CD8-positive, alpha-beta memory T cell (primary cell): ENCODE measurements around the gene PRCP. TPM values are rescaled to one million over a fixed set of nuclear protein-coding genes. Genes with fewer than 3 reads are reported as not detected.

Experiments
- CTCF ChIA-PET: fragments of 350-600 bp; sonication (Branson Sonifier 250); formaldehyde crosslinking; loops from one replicate; lab custom pipeline; 2021; ENCODE audit warnings: antibody characterized with exemption; lab: Charles Lee
- POLR2A ChIA-PET: fragments of 350-600 bp; sonication (Branson Sonifier 250); formaldehyde crosslinking; loops from one replicate; lab custom pipeline; 2021; ENCODE audit warnings: antibody characterized with exemption; lab: Charles Lee
- DNase-seq, 5 donors: peaks; one replicate each; pipeline versions ENCODE4 v3.0.0 to v3.0.0-alpha.2; 2020 to 2022; ENCODE audit warnings: mixed read lengths in 1 of 5
- H3K27ac ChIP-seq: one replicate; pipeline ENCODE4 v1.7.0; 2013; ENCODE audit warnings: low read depth, mild to moderate bottlenecking, low read length, moderate library complexity
- H3K27me3 ChIP-seq: 2 replicates; pipeline ENCODE4 v1.7.0; 2013; ENCODE audit warnings: low read length, mild to moderate bottlenecking; ENCODE audit not compliant: insufficient read depth, poor library complexity, severe bottlenecking
- H3K36me3 ChIP-seq: 2 replicates; pipeline ENCODE4 v1.7.0; 2013; ENCODE audit warnings: mild to moderate bottlenecking, low read length, moderate library complexity; ENCODE audit not compliant: insufficient read depth
- H3K4me1 ChIP-seq: 2 replicates; pipeline ENCODE4 v1.7.0; 2013; ENCODE audit warnings: mild to moderate bottlenecking, low read length, moderate library complexity; ENCODE audit not compliant: insufficient read depth
- H3K4me3 ChIP-seq: 2 replicates; pipeline ENCODE4 v1.7.0; 2013; ENCODE audit warnings: mild to moderate bottlenecking, low read length
- H3K9me3 ChIP-seq: 2 replicates; pipeline ENCODE4 v1.7.0; 2013; ENCODE audit warnings: mild to moderate bottlenecking, low read length
- H3K27ac Mint-ChIP-seq, 8 donors: one replicate each; pipeline ENCODE4 v1.8.0; 2020 to 2021; ENCODE audit warnings: mixed read lengths in 8 of 8, mild to moderate bottlenecking in 6 of 8, inconsistent platforms in 3 of 8, moderate library complexity in 3 of 8
- H3K27me3 Mint-ChIP-seq, 2 donors: one replicate each; pipeline ENCODE4 v1.8.0; 2020 to 2021; ENCODE audit warnings: mixed read lengths in 2 of 2, mild to moderate bottlenecking in 1 of 2, moderate library complexity in 1 of 2
- H3K36me3 Mint-ChIP-seq, 3 donors: one replicate each; pipeline ENCODE4 v1.8.0; 2020 to 2021; ENCODE audit warnings: mixed read lengths in 3 of 3, inconsistent platforms in 1 of 3, mild to moderate bottlenecking in 1 of 3
- H3K4me1 Mint-ChIP-seq, 3 donors: one replicate each; pipeline ENCODE4 v1.8.0; 2020 to 2021; ENCODE audit warnings: mixed read lengths in 3 of 3, inconsistent platforms in 1 of 3, mild to moderate bottlenecking in 1 of 3
- H3K4me3 Mint-ChIP-seq, 7 donors: one replicate each; pipeline ENCODE4 v1.8.0; 2020 to 2021; ENCODE audit warnings: mixed read lengths in 7 of 7, mild to moderate bottlenecking in 6 of 7, moderate library complexity in 4 of 7, inconsistent platforms in 2 of 7
- H3K9me3 Mint-ChIP-seq, 5 donors: one replicate each; pipeline ENCODE4 v1.8.0; 2020 to 2022; ENCODE audit warnings: mixed read lengths in 5 of 5, mild to moderate bottlenecking in 3 of 5, moderate library complexity in 2 of 5, inconsistent platforms in 1 of 5
- polyA plus RNA-seq: library from polyadenylated mRNA; unstranded; fragments of 300-500 nt; fragmentation: Illumina TruSeq; gene quantifications from one replicate; pipeline ENCODE4 v1.2.3, GENCODE V29; 2021
- total RNA-seq, 2 experiments: library from RNA; stranded (reverse); gene quantifications; one replicate each; pipeline ENCODE4 v1.2.3, GENCODE V29; 2021

The PRCP gene
- total and polyA plus RNA-seq, 3 experiments from 2014 or later, result 26.5 to 37.1 (median 27.1) TPM

DNA sequence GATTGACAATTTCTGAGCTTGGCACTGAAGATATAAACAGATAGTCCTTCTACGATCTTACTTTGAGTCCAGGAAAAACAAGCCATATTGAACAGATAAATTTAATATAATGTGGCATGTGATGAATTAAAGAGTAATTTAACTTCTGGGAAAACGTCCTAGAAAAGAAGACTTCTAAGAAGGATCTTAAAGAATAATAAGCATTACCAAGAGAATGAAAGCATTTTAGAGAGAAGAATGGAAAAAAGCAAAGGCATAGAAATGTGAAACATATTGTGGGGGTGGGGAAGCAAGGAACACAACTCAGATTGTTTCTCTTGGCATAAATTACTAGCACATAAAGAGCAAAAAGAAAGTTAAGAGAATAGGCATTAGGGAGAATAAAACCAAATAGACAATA is 6.7 kb upstream of the PRCP start:
- POLR2A ChIA-PET, result no interaction called here
- Histone ChIP-seq H3K4me3 (no peak overlapping the region), H3K27ac (no peak overlapping the region), H3K27me3 (no peaks in the 10 kb centered on the region), H3K36me3 (no peaks in the 10 kb centered on the region), H3K9me3 (no peaks in the 10 kb centered on the region), H3K4me1 (peaks cover 12% of the 10 kb centered on the region)
- Mint-ChIP-seq H3K9me3 (no peaks in the 10 kb centered on the region), H3K36me3 (peaks cover 1 to 6% (median 1%) of the 10 kb centered on the region in 3 donors), H3K4me1 (peaks cover 26 to 39% (median 31%) of the 10 kb centered on the region in 3 donors), H3K27ac (peak overlapping the region in 1 of 8 donors; percentile 74), H3K27me3 (peaks cover 0 to 2% of the 10 kb centered on the region in 2 donors), H3K4me3 (no peak overlapping the region)
- no peak for DNase-seq
- CTCF ChIA-PET, result interaction anchor here (1.3 to 1.6 kb wide), 2 partner anchors 13 to 343 kb away, joined by 4 to 8 read pairs; no protein-coding TSS in a partner anchor

- Mint-ChIP-seq H3K4me1 (peaks cover 26 to 42% (median 33%) of the 10 kb centered on the region in 3 donors), H3K36me3 (peaks cover 0 to 2% (median 1%) of the 10 kb centered on the region in 3 donors), H3K27ac (peak overlapping the region in 1 of 8 donors; percentile 55), H3K4me3 (peak overlapping the region in 1 of 7 donors; percentile 26), H3K27me3 (peaks cover 0 to 2% of the 10 kb centered on the region in 2 donors), H3K9me3 (no peaks in the 10 kb centered on the region)
- ChIA-PET CTCF (no interaction called here), POLR2A (no interaction called here)
- no peaks in the 10 kb centered on the region for H3K9me3 ChIP-seq
- H3K27me3 ChIP-seq, result no peaks in the 10 kb centered on the region
- H3K4me1 ChIP-seq, result peaks cover 15% of the 10 kb centered on the region
- no peak overlapping the region for H3K4me3 ChIP-seq
- no peak overlapping the region for H3K27ac ChIP-seq
- no peaks in the 10 kb centered on the region for H3K36me3 ChIP-seq
- DNase-seq, result peak in 2 of 5 donors; percentile 35 to 48
These were observed 6.0 kb upstream of the PRCP start for GRCh38 chr11:82906236-82906635.

GRCh38 chr11:82903843-82904586 is 3.8 kb upstream of the PRCP start:
- Mint-ChIP-seq H3K36me3 (peaks cover 0 to 12% (median 1%) of the 10 kb centered on the region in 3 donors), H3K4me1 (peaks cover 42 to 54% (median 51%) of the 10 kb centered on the region in 3 donors), H3K4me3 (peak overlapping the region in 1 of 7 donors; percentile 13), H3K27me3 (peaks cover 0 to 2% of the 10 kb centered on the region in 2 donors), H3K9me3 (no peaks in the 10 kb centered on the region), H3K27ac (no peak overlapping the region)
- Histone ChIP-seq H3K9me3 (no peaks in the 10 kb centered on the region), H3K4me3 (no peak overlapping the region), H3K27me3 (no peaks in the 10 kb centered on the region), H3K27ac (no peak overlapping the region), H3K4me1 (peaks cover 26% of the 10 kb centered on the region), H3K36me3 (no peaks in the 10 kb centered on the region)
- POLR2A ChIA-PET, result interaction anchor here (0.6 to 1.2 kb wide), 2 partner anchors 255 to 289 kb away, joined by 3 read pairs; partner anchors contain the start of gene ANKRD42
- DNase-seq, result no peak
- CTCF ChIA-PET, result interaction anchor here (1.4 to 2.3 kb wide), 2 partner anchors 336 to 346 kb away, joined by 3 to 7 read pairs; no protein-coding TSS in a partner anchor

DNA sequence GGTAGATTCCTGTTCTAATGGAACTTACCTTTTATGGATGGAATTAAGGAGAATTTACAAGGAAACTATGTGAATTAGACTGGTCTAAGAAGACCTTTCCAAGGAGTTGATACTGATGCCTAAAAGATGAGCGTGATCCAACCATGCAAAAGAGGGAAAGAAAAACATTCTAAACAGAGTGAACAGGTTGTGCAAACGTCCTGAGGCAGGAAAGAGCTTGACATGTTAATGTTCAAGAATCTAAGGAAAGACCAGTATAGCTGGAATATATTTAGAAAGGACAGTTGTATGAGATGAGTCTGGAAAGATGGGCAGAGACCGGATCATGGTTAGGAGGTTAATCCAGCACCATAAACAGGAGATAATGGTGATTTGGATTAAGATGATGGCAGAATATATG is 2.6 kb upstream of the PRCP start:
- no peaks in the 10 kb centered on the region for H3K27me3 ChIP-seq
- H3K4me1 Mint-ChIP-seq, result peaks cover 41 to 53% (median 52%) of the 10 kb centered on the region in 3 donors
- POLR2A ChIA-PET, result interaction anchor here (1.2 kb wide), 1 partner anchor 257 kb away, joined by 3 read pairs; no protein-coding TSS in a partner anchor

DNA sequence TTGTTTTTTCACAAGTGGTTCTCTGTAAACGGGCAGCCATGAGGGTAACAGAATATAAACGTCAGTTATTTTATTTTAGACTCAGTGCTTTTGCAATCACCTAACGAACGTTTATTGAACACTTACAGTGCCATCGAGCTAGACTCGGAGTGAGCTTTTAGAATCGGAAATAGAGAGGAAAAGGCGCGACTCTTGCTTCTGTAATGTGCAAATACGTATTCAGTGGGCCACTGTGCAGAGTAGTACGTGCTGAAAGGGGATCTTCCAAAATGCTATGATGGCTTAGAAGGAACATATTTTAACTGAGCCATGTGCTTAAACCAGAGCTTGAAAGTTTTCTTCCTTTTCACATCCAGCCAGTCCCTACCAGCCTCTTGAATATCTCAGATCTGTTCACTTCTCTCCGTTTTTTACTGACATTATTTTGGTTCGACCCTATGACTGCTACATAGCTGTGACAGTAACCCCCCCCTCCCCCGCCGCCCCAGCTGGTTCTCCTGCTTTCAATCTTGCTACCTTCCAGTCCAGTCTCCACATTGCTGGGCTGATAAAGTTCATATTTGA is 1.8 kb upstream of the PRCP start:
- ChIA-PET POLR2A (interaction anchor here (0.6 to 2.9 kb wide), 16 partner anchors 19 to 384 kb away, joined by 3 to 56 read pairs (median 6); partner anchors contain the start of genes ANKRD42, CCDC90B, PCF11 and RAB30), CTCF (interaction anchor here (0.7 to 4.0 kb wide), 18 partner anchors 18 to 390 kb away, joined by 3 to 31 read pairs (median 4); partner anchors contain the start of genes ANKRD42 and PCF11)
- Histone ChIP-seq H3K27me3 (no peaks in the 10 kb centered on the region), H3K4me3 (peak overlapping the region; percentile 90), H3K27ac (peak overlapping the region; percentile 96), H3K4me1 (peaks cover 26% of the 10 kb centered on the region), H3K9me3 (no peaks in the 10 kb centered on the region), H3K36me3 (no peaks in the 10 kb centered on the region)
- H3K27me3 Mint-ChIP-seq, result no peaks in the 10 kb centered on the region
- peak overlapping the region; percentile 89 to 100 (median 97) for H3K4me3 Mint-ChIP-seq
- H3K27ac Mint-ChIP-seq, result peak overlapping the region; percentile 61 to 100 (median 99)
- DNase-seq, result no peak
- peaks cover 0 to 12% (median 0%) of the 10 kb centered on the region in 3 donors for H3K36me3 Mint-ChIP-seq
- H3K9me3 Mint-ChIP-seq, result no peaks in the 10 kb centered on the region
- H3K4me1 Mint-ChIP-seq, result peaks cover 45 to 54% (median 53%) of the 10 kb centered on the region in 3 donors

More for the DNA sequence above, 2.6 kb upstream of the PRCP start:
- H3K9me3 Mint-ChIP-seq, result no peaks in the 10 kb centered on the region
- H3K36me3 Mint-ChIP-seq, result peaks cover 0 to 12% (median 1%) of the 10 kb centered on the region in 3 donors
- H3K27me3 Mint-ChIP-seq, result no peaks in the 10 kb centered on the region
- CTCF ChIA-PET, result interaction anchor here (2.1 to 2.3 kb wide), 2 partner anchors 253 to 347 kb away, joined by 7 to 8 read pairs; partner anchors contain the start of gene PCF11
- Histone ChIP-seq H3K9me3 (no peaks in the 10 kb centered on the region), H3K4me1 (peaks cover 28% of the 10 kb centered on the region), H3K4me3 (no peak overlapping the region), H3K36me3 (no peaks in the 10 kb centered on the region), H3K27ac (no peak overlapping the region)
- H3K4me3 Mint-ChIP-seq, result peak overlapping the region in 1 of 7 donors; percentile 40
- DNase-seq, result no peak
- H3K27ac Mint-ChIP-seq, result peak overlapping the region in 1 of 8 donors; percentile 8

DNA sequence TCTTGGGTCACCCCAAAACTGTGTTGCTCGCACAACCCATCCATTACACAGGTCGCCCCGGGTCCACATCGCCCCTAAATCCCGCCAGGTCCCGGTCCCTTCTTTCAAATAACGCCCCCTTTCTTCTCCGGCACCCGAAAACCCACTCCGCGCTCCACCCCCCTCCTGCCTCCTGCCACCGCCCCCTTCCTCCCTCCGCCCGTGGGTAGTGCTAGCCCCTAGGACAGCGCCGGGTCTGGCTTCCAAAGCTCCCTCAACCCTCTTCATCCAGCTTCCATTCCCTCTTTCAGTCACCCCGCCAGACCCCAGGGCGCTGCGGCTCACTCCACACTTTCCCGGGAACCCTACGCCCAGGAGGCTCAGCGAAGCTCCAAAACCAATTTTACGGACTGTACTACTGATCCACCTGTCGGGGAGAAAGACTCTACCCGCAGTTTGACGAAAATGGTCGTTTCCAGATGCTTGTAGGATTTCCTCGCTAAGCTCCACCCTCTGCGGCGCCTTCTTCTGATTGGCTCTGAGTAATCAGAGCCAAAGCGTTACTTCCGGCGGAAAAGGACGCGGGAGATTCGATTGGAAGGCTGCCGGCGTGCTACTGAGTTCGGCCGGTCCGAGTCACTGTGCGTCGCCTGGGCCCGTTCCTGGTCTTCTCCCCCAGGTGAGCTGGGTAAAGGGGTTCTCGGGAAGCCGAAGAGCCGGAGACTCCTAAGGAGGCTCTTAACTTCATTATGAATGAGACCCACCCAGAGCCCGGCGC is 1.1 kb upstream of the PRCP start, which contains the start of gene DDIAS:
DDIAS (plus strand) TSS at position 572 of the 757 bp plus-strand sequence. CDS start 13,003 bp downstream, outside the sequence.
- peak within 1 kb of the TSS; percentile 96 for H3K27ac ChIP-seq
- H3K4me1 ChIP-seq, result peaks cover 19% of the 10 kb centered on the region
- POLR2A ChIA-PET, result interaction anchor here (0.6 to 2.9 kb wide), 18 partner anchors 9 to 385 kb away, joined by 3 to 56 read pairs (median 6); partner anchors contain the start of genes ANKRD42, CCDC90B, PCF11 and RAB30
- H3K4me3 Mint-ChIP-seq, result peak within 1 kb of the TSS; percentile 89 to 100 (median 97)
- DNase-seq, result peak; percentile 90 to 97 (median 94)
- H3K9me3 ChIP-seq, result no peaks in the 10 kb centered on the region
- H3K9me3 Mint-ChIP-seq, result no peaks in the 10 kb centered on the region
- CTCF ChIA-PET, result interaction anchor here (0.7 to 4.0 kb wide), 19 partner anchors 16 to 391 kb away, joined by 3 to 31 read pairs (median 4); partner anchors contain the start of genes ANKRD42 and PCF11
- H3K36me3 ChIP-seq, result no peaks in the 10 kb centered on the region
- no peaks in the 10 kb centered on the region for H3K27me3 ChIP-seq
- H3K27ac Mint-ChIP-seq, result peak within 1 kb of the TSS; percentile 98 to 100 (median 100)
- H3K4me1 Mint-ChIP-seq, result peaks cover 43 to 53% (median 51%) of the 10 kb centered on the region in 3 donors
- no peaks in the 10 kb centered on the region for H3K27me3 Mint-ChIP-seq
- peaks cover 0 to 12% (median 0%) of the 10 kb centered on the region in 3 donors for H3K36me3 Mint-ChIP-seq
- H3K4me3 ChIP-seq, result peak within 1 kb of the TSS; percentile 90

GRCh38 chr11:82899957-82900276 is 313 bp downstream of the PRCP start:
- H3K27ac ChIP-seq, result peak overlapping the region; percentile 96
- POLR2A ChIA-PET, result interaction anchor here (0.6 to 2.9 kb wide), 9 partner anchors 21 to 386 kb away, joined by 3 to 56 read pairs (median 8); partner anchors contain the start of genes CCDC90B, PCF11 and RAB30
- H3K9me3 ChIP-seq, result no peaks in the 10 kb centered on the region
- CTCF ChIA-PET, result interaction anchor here (0.7 to 4.0 kb wide), 8 partner anchors 14 to 393 kb away, joined by 3 to 31 read pairs (median 6); partner anchors contain the start of genes ANKRD42 and PCF11
- no peaks in the 10 kb centered on the region for H3K27me3 ChIP-seq
- peaks cover 41 to 59% (median 58%) of the 10 kb centered on the region in 3 donors for H3K4me1 Mint-ChIP-seq
- peak overlapping the region; percentile 90 for H3K4me3 ChIP-seq
- H3K9me3 Mint-ChIP-seq, result no peaks in the 10 kb centered on the region
- peak overlapping the region; percentile 98 to 100 (median 100) for H3K27ac Mint-ChIP-seq
- H3K36me3 ChIP-seq, result no peaks in the 10 kb centered on the region
- peak overlapping the region; percentile 89 to 100 (median 97) for H3K4me3 Mint-ChIP-seq
- no peak for DNase-seq
- H3K4me1 ChIP-seq, result peaks cover 18% of the 10 kb centered on the region
- H3K36me3 Mint-ChIP-seq, result peaks cover 0 to 12% (median 0%) of the 10 kb centered on the region in 3 donors
- no peaks in the 10 kb centered on the region for H3K27me3 Mint-ChIP-seq
